Tibial artery (tissue), 4 donors: ENCODE data around the gene SLC35B1.

Experiments used
- DNase-seq, 2 donors: peaks; one replicate each; pipeline ENCODE4 v3.0.0-alpha.2; 2019
- H3K27ac ChIP-seq, 2 donors: fragments of 200-600 bp; sonication (generic) in 1 of 2; 1 replicate in 1 of 2; 2 replicates in 1 of 2; pipeline ENCODE4 v1.5.1; 2018 to 2019; ENCODE audit warnings: mild to moderate bottlenecking in 1 of 2
- H3K27me3 ChIP-seq, 2 donors: fragments of 200-600 bp; sonication (generic) in 1 of 2; one replicate each; pipeline versions ENCODE4 v1.5.1 to v1.6.0; 2016 to 2019
- H3K36me3 ChIP-seq, 3 donors: fragments of 200-600 bp; sonication (generic) in 2 of 3; one replicate each; pipeline ENCODE4 v1.5.1; 2016 to 2019; ENCODE audit warnings: mild to moderate bottlenecking in 2 of 3
- H3K4me1 ChIP-seq, 4 donors: fragments of 200-600 bp; sonication (generic) in 2 of 4; 1 replicate in 3 of 4; 2 replicates in 1 of 4; pipeline ENCODE4 v1.5.1; 2016 to 2019
- H3K4me3 ChIP-seq, 2 donors: fragments of 200-600 bp; sonication (generic) in 1 of 2; 1 replicate in 1 of 2; 2 replicates in 1 of 2; pipeline ENCODE4 v1.5.1; 2018 to 2019; ENCODE audit warnings: mild to moderate bottlenecking in 2 of 2
- H3K9me3 ChIP-seq, 3 donors: fragments of 200-600 bp; sonication (generic) in 1 of 3; one replicate each; pipeline ENCODE4 v1.5.1; 2016 to 2019
- intact Hi-C: fragments of 100-400 bp; cut with DNase I; formaldehyde crosslinking; loops from one replicate; pipeline ENCODE4 v1.15.0; 2023; ENCODE audit warnings: low total_unique reads
- TF ChIP-seq, protein P1 (sequence below), 2 experiments: fragments of 200-600 bp in 1 of 2; fragments of 450-650 bp in 1 of 2; IDR thresholded peaks; one replicate each; pipeline ENCODE4 v1.5.1; 2017 to 2019; ENCODE audit warnings: antibody characterized with exemption in 2 of 2, mild to moderate bottlenecking in 1 of 2, moderate library complexity in 1 of 2

Gene SLC35B1

DNA sequence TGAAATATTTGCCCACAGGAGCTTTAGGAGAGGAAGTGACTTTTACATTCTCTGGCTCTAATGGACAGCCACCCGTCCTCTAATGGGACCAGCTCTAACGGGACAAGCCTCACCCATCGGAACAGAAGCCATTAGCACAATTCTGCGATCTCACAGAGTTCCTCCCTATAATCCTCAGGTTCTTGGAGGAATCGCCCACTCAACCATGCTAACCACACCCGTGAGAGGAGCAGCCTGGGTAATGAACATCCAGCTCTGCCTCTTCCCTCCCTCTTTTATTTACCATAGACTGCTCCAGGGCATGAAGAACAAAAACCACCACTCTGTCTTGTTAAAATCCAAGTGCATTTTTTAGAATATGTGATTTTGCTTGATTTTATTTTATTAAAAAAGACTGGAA, 6.8 kb downstream of the SLC35B1 start:
- Histone ChIP-seq H3K9me3 (no peaks in the 10 kb centered on the region), H3K4me1 (peaks cover 0 to 36% (median 11%) of the 10 kb centered on the region in 4 donors), H3K36me3 (peaks cover 61 to 62% (median 62%) of the 10 kb centered on the region in 3 donors), H3K27me3 (no peaks in the 10 kb centered on the region), H3K27ac (no peak overlapping the region), H3K4me3 (no peak overlapping the region)
- TF ChIP-seq, protein P1, sequence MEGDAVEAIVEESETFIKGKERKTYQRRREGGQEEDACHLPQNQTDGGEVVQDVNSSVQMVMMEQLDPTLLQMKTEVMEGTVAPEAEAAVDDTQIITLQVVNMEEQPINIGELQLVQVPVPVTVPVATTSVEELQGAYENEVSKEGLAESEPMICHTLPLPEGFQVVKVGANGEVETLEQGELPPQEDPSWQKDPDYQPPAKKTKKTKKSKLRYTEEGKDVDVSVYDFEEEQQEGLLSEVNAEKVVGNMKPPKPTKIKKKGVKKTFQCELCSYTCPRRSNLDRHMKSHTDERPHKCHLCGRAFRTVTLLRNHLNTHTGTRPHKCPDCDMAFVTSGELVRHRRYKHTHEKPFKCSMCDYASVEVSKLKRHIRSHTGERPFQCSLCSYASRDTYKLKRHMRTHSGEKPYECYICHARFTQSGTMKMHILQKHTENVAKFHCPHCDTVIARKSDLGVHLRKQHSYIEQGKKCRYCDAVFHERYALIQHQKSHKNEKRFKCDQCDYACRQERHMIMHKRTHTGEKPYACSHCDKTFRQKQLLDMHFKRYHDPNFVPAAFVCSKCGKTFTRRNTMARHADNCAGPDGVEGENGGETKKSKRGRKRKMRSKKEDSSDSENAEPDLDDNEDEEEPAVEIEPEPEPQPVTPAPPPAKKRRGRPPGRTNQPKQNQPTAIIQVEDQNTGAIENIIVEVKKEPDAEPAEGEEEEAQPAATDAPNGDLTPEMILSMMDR (IDR thresholded peaks at IDR 0.05), result no peak
- no peak for DNase-seq
- intact Hi-C loops, result loop anchor here (5.0 to 10.0 kb wide), 2 partner anchors 151 to 196 kb away; no protein-coding TSS in a partner anchor

DNA sequence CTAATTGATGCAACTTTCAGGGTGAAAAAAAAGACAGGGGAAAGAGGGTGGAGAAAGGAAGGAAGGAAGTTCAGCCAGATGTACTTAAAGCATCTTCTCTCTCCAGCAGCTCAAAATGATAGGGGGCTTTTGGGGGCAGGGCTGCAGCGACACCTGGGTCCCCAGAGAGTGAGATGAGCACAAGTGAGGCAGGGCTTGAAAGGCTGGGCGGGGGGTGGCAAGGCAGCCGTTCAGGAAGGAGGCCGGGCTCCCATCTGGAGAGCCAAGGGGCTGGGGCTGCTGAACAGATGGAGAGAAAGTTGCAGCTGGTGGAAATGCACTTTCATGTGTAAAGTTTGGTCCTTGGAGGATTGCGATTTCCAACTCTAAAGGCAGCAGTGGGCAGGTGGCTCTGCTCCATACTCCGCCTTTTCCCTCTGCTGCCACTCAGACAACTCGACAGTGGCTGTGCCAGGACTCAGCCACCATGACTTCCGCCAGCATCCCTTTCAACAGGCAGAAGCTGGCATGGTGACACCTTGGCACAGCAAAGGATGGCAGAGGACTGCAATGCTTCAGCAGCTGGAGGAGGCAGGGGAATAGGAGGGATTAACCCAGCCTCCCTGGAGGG, 7.7 kb downstream of the SLC35B1 start:
- TF ChIP-seq, protein P1 (IDR thresholded peaks at IDR 0.05), result no peak
- H3K4me1 ChIP-seq, result peaks cover 0 to 36% (median 14%) of the 10 kb centered on the region in 4 donors
- no peak for DNase-seq
- H3K9me3 ChIP-seq, result no peaks in the 10 kb centered on the region
- H3K27ac ChIP-seq, result peak overlapping the region; percentile 22 to 86
- no peak overlapping the region for H3K4me3 ChIP-seq
- H3K36me3 ChIP-seq, result peaks cover 52 to 55% (median 54%) of the 10 kb centered on the region in 3 donors
- intact Hi-C loops, result loop anchor here (5.0 to 10.0 kb wide), 2 partner anchors 152 to 195 kb away; no protein-coding TSS in a partner anchor
- H3K27me3 ChIP-seq, result no peaks in the 10 kb centered on the region

DNA sequence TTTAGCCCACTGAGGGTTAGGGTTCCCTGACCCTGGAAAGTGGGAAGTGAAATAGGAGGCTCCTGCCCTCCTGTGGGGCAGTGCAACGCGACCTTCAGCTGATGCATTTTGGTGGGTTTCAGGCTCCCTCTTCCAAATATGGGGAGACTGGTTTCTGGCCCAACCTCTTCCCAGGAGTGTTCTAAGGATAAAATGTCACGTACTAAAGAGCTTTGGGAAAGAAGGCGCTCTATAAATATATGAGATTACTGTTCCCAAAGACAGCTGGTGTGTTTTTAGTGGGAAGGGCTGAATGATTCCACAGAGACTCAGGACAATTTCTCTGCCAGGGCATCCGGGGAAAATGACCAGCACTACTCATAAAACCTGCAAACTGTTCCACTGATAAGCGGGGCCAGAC, 9.8 kb downstream of the SLC35B1 start:
- Histone ChIP-seq H3K36me3 (peaks cover 31 to 35% (median 33%) of the 10 kb centered on the region in 3 donors), H3K4me3 (no peak overlapping the region), H3K4me1 (peaks cover 0 to 45% (median 17%) of the 10 kb centered on the region in 4 donors), H3K9me3 (no peaks in the 10 kb centered on the region), H3K27ac (peak overlapping the region; percentile 86 to 90), H3K27me3 (no peaks in the 10 kb centered on the region)
- intact Hi-C loops, result no loop called here
- DNase-seq, result no peak
- TF ChIP-seq, protein P1 (IDR thresholded peaks at IDR 0.05), result no peak

DNA sequence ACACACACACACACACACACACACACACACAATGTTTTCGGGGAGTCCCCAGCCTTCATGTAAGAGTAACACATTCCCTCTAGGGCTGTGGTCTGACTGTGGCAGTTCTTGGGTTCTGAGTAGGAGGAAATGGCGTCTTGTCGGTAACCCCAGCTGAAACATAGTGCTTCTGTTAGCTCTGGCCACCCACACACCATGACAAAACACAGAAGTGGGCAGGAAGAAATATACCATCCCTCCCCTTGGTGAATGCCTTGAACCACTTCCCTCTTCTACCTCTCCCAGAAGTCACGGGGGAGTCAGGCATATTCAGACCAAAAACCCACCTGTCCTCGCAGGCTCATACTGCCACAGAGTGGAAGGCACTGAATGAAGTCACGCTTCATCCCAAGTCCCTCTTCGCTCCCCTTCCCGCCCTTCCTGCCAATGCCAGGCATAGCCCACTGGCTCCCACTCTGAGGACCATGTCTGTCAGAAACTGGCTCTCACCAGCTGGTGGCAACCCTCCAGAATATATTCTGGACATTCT, 11.5 kb downstream of the SLC35B1 start:
- DNase-seq, result no peak
- peaks cover 0 to 62% (median 29%) of the 10 kb centered on the region in 4 donors for H3K4me1 ChIP-seq
- H3K27me3 ChIP-seq, result no peaks in the 10 kb centered on the region
- H3K4me3 ChIP-seq, result no peak overlapping the region
- no peaks in the 10 kb centered on the region for H3K9me3 ChIP-seq
- intact Hi-C loops, result no loop called here
- peaks cover 14 to 18% (median 16%) of the 10 kb centered on the region in 3 donors for H3K36me3 ChIP-seq
- TF ChIP-seq, protein P1 (IDR thresholded peaks at IDR 0.05), result no peak
- peak overlapping the region; percentile 86 to 90 for H3K27ac ChIP-seq

DNA sequence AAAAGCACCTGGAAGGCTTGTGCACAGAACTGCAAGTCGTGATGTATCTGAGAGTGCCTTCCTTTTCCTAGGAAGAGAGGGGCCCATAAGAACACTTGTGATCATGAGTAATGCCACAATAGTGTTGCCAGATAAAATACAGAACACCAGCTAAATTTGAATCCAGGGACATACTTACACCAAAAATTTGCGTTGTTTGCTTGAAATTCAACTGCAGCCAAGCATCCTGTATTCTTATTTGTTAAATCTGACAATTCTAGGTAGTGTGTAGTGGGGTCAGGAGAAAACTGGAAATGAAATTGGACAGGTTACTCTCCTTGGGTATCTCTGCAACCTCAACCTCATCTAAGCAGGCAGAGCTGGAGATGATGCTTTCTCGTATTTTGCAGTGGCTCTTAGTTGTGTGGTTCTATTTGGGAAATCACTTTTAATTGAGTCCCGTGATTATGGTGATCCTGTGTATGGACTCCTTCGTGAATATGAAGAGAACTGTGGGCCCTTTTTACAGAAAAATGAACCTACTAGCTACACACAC, 12.0 kb downstream of the SLC35B1 start:
- TF ChIP-seq, protein P1 (IDR thresholded peaks at IDR 0.05), result no peak
- no peak for DNase-seq
- peaks cover 9 to 12% (median 11%) of the 10 kb centered on the region in 3 donors for H3K36me3 ChIP-seq
- intact Hi-C loops, result loop anchor here (2.0 kb wide), 1 partner anchor 125 kb away; no protein-coding TSS in a partner anchor
- peak overlapping the region; percentile 86 to 90 for H3K27ac ChIP-seq
- H3K4me1 ChIP-seq, result peaks cover 0 to 65% (median 31%) of the 10 kb centered on the region in 4 donors
- H3K4me3 ChIP-seq, result no peak overlapping the region
- H3K27me3 ChIP-seq, result no peaks in the 10 kb centered on the region
- no peaks in the 10 kb centered on the region for H3K9me3 ChIP-seq
